IMR-90 (cell line): ENCODE measurements around the gene RASGRF2. TPM values are rescaled to one million over a fixed set of nuclear protein-coding genes. Genes with fewer than 3 reads are reported as not detected.

Source experiments
- ATAC-seq: fragments of 200-7000 bp; cut with Tn5 transposase; 2 replicates; pipeline ENCODE4 v1.9.1; 2020; ENCODE audit warnings: low read depth, mild to moderate bottlenecking, moderate library complexity
- BruUV-seq: library from RNA; stranded (reverse); fragments of 400-500 nt; replicated peaks from 2 replicates; lab custom pipeline; 2021; lab: Mats Ljungman, UMichigan
- CTCF ChIA-PET: fragments of 300-600 bp; formaldehyde crosslinking; extraction: SDS; loops from one replicate; lab custom pipeline; 2021; ENCODE audit warnings: antibody characterized with exemption; lab: Yijun Ruan, JAX
- POLR2A ChIA-PET: fragments of 300-600 bp; sonication (Branson Sonifier 250); formaldehyde crosslinking; loops from one replicate; lab custom pipeline; 2022; ENCODE audit warnings: antibody characterized with exemption; ENCODE audit not compliant: unreplicated experiment; lab: Charles Lee
- DNase-seq: peaks from one replicate; pipeline ENCODE4 v3.0.0; 2013
- H2AFZ ChIP-seq: replicated peaks from 2 replicates; pipeline ENCODE3; 2013; ENCODE audit warnings: low read length, mild to moderate bottlenecking; ENCODE audit not compliant: poor library complexity
- H2AK5ac ChIP-seq: 2 replicates; pipeline ENCODE4 v1.6.1; 2013; ENCODE audit warnings: low read depth, low read length, inconsistent platforms
- H2AK9ac ChIP-seq: replicated peaks from 2 replicates; pipeline ENCODE3; 2013; ENCODE audit warnings: mild to moderate bottlenecking, low read depth, low read length, moderate library complexity; ENCODE audit not compliant: poor library complexity
- H2BK120ac ChIP-seq: 2 replicates; pipeline ENCODE4 v1.6.1; 2013; ENCODE audit warnings: low read depth, low read length, inconsistent platforms
- H2BK15ac ChIP-seq: 3 replicates; pipeline ENCODE4 v1.6.1; 2013; ENCODE audit warnings: low read depth, low read length, inconsistent platforms
- H2BK20ac ChIP-seq: 2 replicates; pipeline ENCODE4 v1.6.1; 2013; ENCODE audit warnings: low read depth, mild to moderate bottlenecking, inconsistent platforms, low read length, moderate library complexity
- H2BK5ac ChIP-seq: 2 replicates; pipeline ENCODE4 v1.6.1; 2013; ENCODE audit warnings: mild to moderate bottlenecking, low read depth, low read length, inconsistent platforms; ENCODE audit not compliant: poor library complexity, severe bottlenecking
- H3K14ac ChIP-seq: replicated peaks from 2 replicates; pipeline ENCODE4 v1.6.1; 2013; ENCODE audit warnings: low read depth, low read length, inconsistent platforms
- H3K18ac ChIP-seq: 2 replicates; pipeline ENCODE4 v1.6.1; 2013; ENCODE audit warnings: low read depth, low read length, control low read depth
- H3K23ac ChIP-seq: 2 replicates; pipeline ENCODE4 v1.6.1; 2013; ENCODE audit warnings: low read depth, low read length, inconsistent platforms
- H3K27ac ChIP-seq: 2 replicates; pipeline ENCODE4 v1.5.1; 2013; ENCODE audit warnings: mild to moderate bottlenecking, control low read depth, low read length; ENCODE audit not compliant: insufficient read depth
- H3K27me3 ChIP-seq: 2 replicates; pipeline ENCODE4 v1.6.1; 2013; ENCODE audit warnings: low read length; ENCODE audit not compliant: control insufficient read depth, insufficient read depth
- H3K36me3 ChIP-seq: 2 replicates; pipeline ENCODE4 v1.6.1; 2013; ENCODE audit warnings: low read length, mixed read lengths; ENCODE audit not compliant: control insufficient read depth, insufficient read depth
- H3K4ac ChIP-seq: 2 replicates; pipeline ENCODE4 v1.6.1; 2013; ENCODE audit warnings: low read depth, low read length, inconsistent platforms
- H3K4me1 ChIP-seq: 2 replicates; pipeline ENCODE4 v1.6.1; 2013; ENCODE audit warnings: low read length, mixed read lengths; ENCODE audit not compliant: control insufficient read depth, insufficient read depth
- H3K4me2 ChIP-seq: 2 replicates; pipeline ENCODE4 v1.6.1; 2013; ENCODE audit warnings: low read depth, mild to moderate bottlenecking, control low read depth, low read length, moderate library complexity
- H3K4me3 ChIP-seq: 2 replicates; pipeline ENCODE4 v1.5.1; 2013; ENCODE audit warnings: low read depth, mild to moderate bottlenecking, control low read depth, low read length, moderate library complexity; ENCODE audit not compliant: insufficient read depth
- H3K56ac ChIP-seq: 2 replicates; pipeline ENCODE4 v1.6.1; 2013; ENCODE audit warnings: low read length, inconsistent platforms; ENCODE audit not compliant: insufficient read depth; ENCODE audit errors: extremely low read depth
- H3K79me1 ChIP-seq, 2 experiments: 2 replicates each; pipeline ENCODE4 v1.6.1; 2013; ENCODE audit warnings: low read length in 2 of 2, inconsistent platforms in 1 of 2, low read depth in 1 of 2
- H3K9ac ChIP-seq: 2 replicates; pipeline ENCODE4 v1.6.1; 2013; ENCODE audit warnings: low read depth, low read length, control low read depth
- H3K9me1 ChIP-seq: 2 replicates; pipeline ENCODE4 v1.6.1; 2013; ENCODE audit warnings: low read length, inconsistent platforms; ENCODE audit not compliant: insufficient read depth
- H3K9me3 ChIP-seq: 2 replicates; pipeline ENCODE4 v1.6.1; 2013; ENCODE audit warnings: low read length; ENCODE audit not compliant: control insufficient read depth, insufficient read depth
- H4K20me1 ChIP-seq: 2 replicates; pipeline ENCODE4 v1.6.1; 2013; ENCODE audit warnings: low read length, inconsistent platforms; ENCODE audit not compliant: insufficient read depth
- H4K5ac ChIP-seq: 2 replicates; pipeline ENCODE4 v1.6.1; 2013; ENCODE audit warnings: mild to moderate bottlenecking, low read depth, low read length, control low read depth
- H4K8ac ChIP-seq, 2 experiments: 2 replicates each; pipeline ENCODE4 v1.6.1; 2013; ENCODE audit warnings: low read depth in 2 of 2, low read length in 2 of 2, control low read depth in 1 of 2, inconsistent platforms in 1 of 2
- H4K91ac ChIP-seq: 2 replicates; pipeline ENCODE4 v1.6.1; 2013; ENCODE audit warnings: low read depth, low read length, inconsistent platforms; ENCODE audit not compliant: insufficient read depth
- BHLHE40 ChIP-seq: fragments of 150-350 bp; IDR thresholded peaks from 2 replicates; pipeline ENCODE4 v1.6.1; 2016; ENCODE audit warnings: mild to moderate bottlenecking, low read depth, low read length
- CEBPB ChIP-seq: IDR thresholded peaks from 2 replicates; pipeline ENCODE4 v1.6.1; 2012; ENCODE audit warnings: low read depth, low read length, improper control_type of control experiment
- CHD1 ChIP-seq: IDR thresholded peaks from 2 replicates; pipeline ENCODE4 v1.6.1; 2012; ENCODE audit warnings: low read depth, low read length, improper control_type of control experiment
- CTCF ChIP-seq: conservative IDR thresholded peaks from 2 replicates; pipeline ENCODE4 v1.5.1; 2012; ENCODE audit warnings: mild to moderate bottlenecking, low read depth, low read length, improper control_type of control experiment
- FOS ChIP-seq: fragments of 150-350 bp; IDR thresholded peaks from 2 replicates; pipeline ENCODE4 v1.6.1; 2016; ENCODE audit warnings: low read depth, low read length
- MAZ ChIP-seq: IDR thresholded peaks from 2 replicates; pipeline ENCODE4 v1.6.1; 2012; ENCODE audit warnings: low read depth, mild to moderate bottlenecking, low read length, improper control_type of control experiment, moderate library complexity, borderline replicate concordance
- MXI1 ChIP-seq: IDR thresholded peaks from 2 replicates; pipeline ENCODE4 v1.6.1; 2012; ENCODE audit warnings: low read depth, mild to moderate bottlenecking, low read length, moderate library complexity, borderline replicate concordance
- NFE2L2 ChIP-seq: fragments of 150-350 bp; IDR thresholded peaks from 2 replicates; pipeline ENCODE4 v1.6.1; 2016; ENCODE audit warnings: low read depth, mild to moderate bottlenecking, low read length
- POLR2A ChIP-seq: IDR thresholded peaks from 2 replicates; pipeline ENCODE4 v1.6.1; 2012; ENCODE audit warnings: mild to moderate bottlenecking, low read depth, low read length
- RAD21 ChIP-seq: IDR thresholded peaks from 2 replicates; pipeline ENCODE4 v1.6.1; 2012; ENCODE audit warnings: low read length, improper control_type of control experiment
- RCOR1 ChIP-seq: IDR thresholded peaks from 2 replicates; pipeline ENCODE4 v1.6.1; 2012; ENCODE audit warnings: mild to moderate bottlenecking, low read length, improper control_type of control experiment; ENCODE audit not compliant: insufficient replicate concordance
- RFX5 ChIP-seq: IDR thresholded peaks from 2 replicates; pipeline ENCODE4 v1.8.0; 2012; ENCODE audit warnings: low read depth, mild to moderate bottlenecking, low read length, moderate library complexity
- SMC3 ChIP-seq: fragments of 150-350 bp; IDR thresholded peaks from 2 replicates; pipeline ENCODE4 v1.6.1; 2016; ENCODE audit warnings: low read depth, mild to moderate bottlenecking, antibody characterized with exemption, low read length, moderate library complexity
- USF2 ChIP-seq: fragments of 150-350 bp; IDR thresholded peaks from 2 replicates; pipeline ENCODE4 v1.6.1; 2017; ENCODE audit warnings: mild to moderate bottlenecking, antibody characterized with exemption, low read length, low read depth
- WGBS, 2 experiments: methylation state at CpG; one replicate each; pipeline versions ENCODE4 v1.1.5 to v1.1.7; 2013; ENCODE audit warnings: missing lambda C conversion rate in 2 of 2; ENCODE audit not compliant: insufficient read length in 1 of 2; ENCODE audit errors: extremely low coverage in 2 of 2; 5-methylcytosine and 5-hydroxymethylcytosine counted together
- dilution Hi-C: fragments of 300-500 bp; cut with HindIII; formaldehyde crosslinking; loops from one replicate; pipeline ENCODE4 v1.14.3; 2018; ENCODE audit warnings: low sequenced_read_pairs; ENCODE audit not compliant: unreplicated experiment
- in situ Hi-C: fragments of 300-500 bp; cut with MboI; formaldehyde crosslinking; loops from 3 replicates; pipeline ENCODE4 v1.14.3; 2019; ENCODE audit warnings: low sequenced_read_pairs, inconsistent platforms, mixed read lengths
- intact Hi-C: fragments of 100-400 bp; cut with micrococcal nuclease; formaldehyde crosslinking; loops from 2 replicates; pipeline ENCODE4 v1.10.0; 2022
- polyA plus RNA-seq, 3 experiments: library from polyadenylated mRNA; depleted of rRNA; stranded (reverse); fragments of >200 nt; gene quantifications; 2 replicates each; pipeline ENCODE4 v1.2.3, GENCODE V29; 2012; ENCODE audit warnings: low replicate concordance in 1 of 3
- total RNA-seq: library from RNA; depleted of rRNA; stranded (reverse); fragments of >200 nt; gene quantifications from 2 replicates; pipeline ENCODE4 v1.2.3, GENCODE V29; 2012

RASGRF2 gene
- total and polyA plus RNA-seq, 2 of the 4 experiments (the other 2 are of a cell fraction) = 2.9 to 5.0 TPM

- no peak overlapping the region for H3K23ac ChIP-seq
- H3K9me1 ChIP-seq = no peaks in the 10 kb centered on the region; the same call in 1 of the 2 replicates
Observed at GRCh38 chr5:81117566-81117965, 157.4 kb downstream of the RASGRF2 start.

More at GRCh38 chr5:81117566-81117965, 157.4 kb downstream of the RASGRF2 start:
- no peaks in the 10 kb centered on the region for H4K20me1 ChIP-seq
- H3K4me1 ChIP-seq = peaks cover 4% of the 10 kb centered on the region; the same call in 1 of the 2 replicates
- no peak overlapping the region for H2AK5ac ChIP-seq
- H3K4me3 ChIP-seq = no peak overlapping the region
- no peak overlapping the region for H3K18ac ChIP-seq
- in situ Hi-C loops (no loop called here), dilution Hi-C loops (no loop called here), intact Hi-C loops (no loop called here)
- no peak overlapping the region for H2AFZ ChIP-seq
- no peak overlapping the region for H3K4me2 ChIP-seq
- ATAC-seq = no peak
- ChIA-PET POLR2A (no interaction called here), CTCF (no interaction called here)
- no peak overlapping the region for H2BK20ac ChIP-seq
- no peak overlapping the region for H2AK9ac ChIP-seq
- no peaks in the 10 kb centered on the region for H3K9me3 ChIP-seq
- H2BK5ac ChIP-seq = no peak overlapping the region
- peaks cover 27% of the 10 kb centered on the region for H3K36me3 ChIP-seq
- no peak overlapping the region for H2BK120ac ChIP-seq
- no peak overlapping the region for H3K9ac ChIP-seq
- WGBS, 2 experiments = no CpG with 5 or more reads among the region's 3 CpGs
- H4K8ac ChIP-seq = no peak overlapping the region
- no peak overlapping the region for H2BK15ac ChIP-seq
- TF ChIP-seq POLR2A = no peak
- no peak for TF ChIP-seq CEBPB
- no peak for TF ChIP-seq NFE2L2
- TF ChIP-seq FOS = no peak
- TF ChIP-seq SMC3 = no peak
- no peak for TF ChIP-seq RAD21
- no peak for TF ChIP-seq CHD1
- TF ChIP-seq USF2 = no peak
- TF ChIP-seq MXI1 = no peak
- no peak for TF ChIP-seq RCOR1
- TF ChIP-seq RFX5 = no peak
- TF ChIP-seq BHLHE40 = no peak
- TF ChIP-seq MAZ = no peak
- TF ChIP-seq CTCF = no peak
- H3K56ac ChIP-seq = no peak overlapping the region
- no peak overlapping the region for H4K91ac ChIP-seq
- no peak for DNase-seq
- no peak overlapping the region for H3K27ac ChIP-seq
- BruUV-seq = no TSS peak
- H3K79me1 ChIP-seq = peaks cover 0 to 18% of the 10 kb centered on the region in 2 experiments; a peak in 1 of 4 replicates
- no peak overlapping the region for H3K14ac ChIP-seq
- no peak overlapping the region for H3K4ac ChIP-seq
- H4K5ac ChIP-seq = no peak overlapping the region
- no peaks in the 10 kb centered on the region for H3K27me3 ChIP-seq
